Gastroesophageal sphincter (tissue), 4 donors: ENCODE data around the gene IL1RAPL1. TPM values are rescaled to one million over a fixed set of nuclear protein-coding genes. Genes with fewer than 3 reads are reported as not detected.

Experiments used
- ATAC-seq: fragments of 150-250 bp; one replicate; pipeline ENCODE4 v1.9.1; 2016; ENCODE audit warnings: mild to moderate bottlenecking, moderate library complexity
- H3K27ac ChIP-seq, 4 donors: fragments of 200-600 bp; sonication (generic) in 3 of 4; 1 replicate in 3 of 4; 2 replicates in 1 of 4; pipeline ENCODE4 v1.5.1; 2016 to 2019
- H3K27me3 ChIP-seq: fragments of 200-600 bp; sonication (generic); one replicate; pipeline ENCODE4 v1.5.1; 2019
- H3K36me3 ChIP-seq, 2 donors: fragments of 200-600 bp; sonication (generic); one replicate each; pipeline ENCODE4 v1.5.1; 2019; ENCODE audit warnings: control low read depth in 1 of 2
- H3K4me1 ChIP-seq, 3 donors: fragments of 200-600 bp; sonication (generic); 1 replicate in 2 of 3; 2 replicates in 1 of 3; pipeline ENCODE4 v1.5.1; 2016 to 2019; ENCODE audit warnings: control low read depth in 2 of 3
- H3K4me3 ChIP-seq, 2 donors: fragments of 200-600 bp; sonication (generic); one replicate each; pipeline ENCODE4 v1.5.1; 2019; ENCODE audit warnings: mild to moderate bottlenecking in 1 of 2, moderate library complexity in 1 of 2
- H3K9me3 ChIP-seq, 3 donors: fragments of 200-600 bp; sonication (generic); one replicate each; pipeline ENCODE4 v1.5.1; 2017 to 2019; ENCODE audit warnings: control low read depth in 2 of 3
- CTCF ChIP-seq, 4 experiments: fragments of 200-600 bp in 2 of 4; fragments of 450-650 bp in 2 of 4; sonication (generic) in 1 of 4; IDR thresholded peaks; one replicate each; pipeline ENCODE4 v1.5.1; 2017 to 2019; ENCODE audit warnings: antibody characterized with exemption in 4 of 4, mild to moderate bottlenecking in 2 of 4, moderate library complexity in 2 of 4
- EP300 ChIP-seq: sonication (generic); formaldehyde crosslinking; IDR thresholded peaks from one replicate; pipeline ENCODE4 v1.6.1; 2017; ENCODE audit warnings: antibody characterized with exemption, mild to moderate bottlenecking
- POLR2A ChIP-seq, 2 donors: fragments of 450-650 bp; IDR thresholded peaks; one replicate each; pipeline ENCODE4 v1.6.1; 2017; ENCODE audit warnings: antibody characterized with exemption in 2 of 2, mild to moderate bottlenecking in 2 of 2, moderate library complexity in 1 of 2
- POLR2AphosphoS5 ChIP-seq: sonication (generic); formaldehyde crosslinking; IDR thresholded peaks from one replicate; pipeline ENCODE4 v1.6.1; 2017; ENCODE audit warnings: antibody characterized with exemption
- WGBS, 2 donors: methylation state at CpG; one replicate each; pipeline ENCODE4 v1.1.5; 2018; ENCODE audit warnings: low coverage in 1 of 2; 5-methylcytosine and 5-hydroxymethylcytosine counted together
- total RNA-seq, 4 donors: library from RNA; depleted of rRNA; stranded (reverse); fragments of >200 nt; gene quantifications; one replicate each; pipeline ENCODE4 v1.1.0, GENCODE V29; 2016

Gene IL1RAPL1
- total RNA-seq, 4 donors from 2014 or later = 0.27 to 1.6 (median 0.44) TPM

GRCh38 chrX:29787656-29788055 is 1200.4 kb downstream of the IL1RAPL1 start:
- no peaks in the 10 kb centered on the region for H3K4me1 ChIP-seq
- TF ChIP-seq POLR2AphosphoS5 (no peak), CTCF (IDR thresholded peaks at IDR 0.05) (no peak), EP300 (no peak), POLR2A (IDR thresholded peaks at IDR 0.05) (no peak)
- ATAC-seq = no peak
- H3K9me3 ChIP-seq = no peaks in the 10 kb centered on the region
- 70 to 90% methylated on average over 2 of the region's 2 CpGs for WGBS, 2 donors
- H3K27me3 ChIP-seq = no peaks in the 10 kb centered on the region
- H3K36me3 ChIP-seq = no peaks in the 10 kb centered on the region
- no peak overlapping the region for H3K27ac ChIP-seq
- H3K4me3 ChIP-seq = no peak overlapping the region

GRCh38 chrX:29788991-29789699 is 1201.9 kb downstream of the IL1RAPL1 start:
- Histone ChIP-seq H3K9me3 (no peaks in the 10 kb centered on the region), H3K4me1 (no peaks in the 10 kb centered on the region), H3K27me3 (no peaks in the 10 kb centered on the region), H3K27ac (no peak overlapping the region), H3K36me3 (no peaks in the 10 kb centered on the region), H3K4me3 (no peak overlapping the region)
- WGBS, 2 donors = 77 to 78% methylated on average over 4 of the region's 4 CpGs
- TF ChIP-seq POLR2AphosphoS5 (no peak), CTCF (IDR thresholded peaks at IDR 0.05) (no peak), EP300 (no peak), POLR2A (IDR thresholded peaks at IDR 0.05) (no peak)
- ATAC-seq = no peak

DNA sequence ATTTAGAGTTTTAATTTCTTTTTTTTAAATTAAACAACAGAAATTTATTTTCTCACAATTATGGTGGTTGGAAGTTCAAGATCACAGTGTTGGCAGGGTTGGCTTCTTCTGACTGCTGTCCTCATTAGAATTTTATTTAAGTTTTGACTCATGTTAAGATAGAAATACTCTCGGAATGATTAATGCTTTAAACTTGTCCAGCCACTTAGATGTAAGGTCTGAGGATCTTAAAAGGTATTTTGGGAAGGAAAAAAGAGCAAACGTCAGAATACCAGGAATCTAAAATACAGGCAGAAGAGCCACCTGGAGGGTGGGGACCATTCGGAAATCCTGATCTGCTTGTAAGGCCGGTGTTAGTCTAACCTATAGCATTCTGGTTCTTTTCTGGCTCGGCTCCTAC is 1205.1 kb downstream of the IL1RAPL1 start:
- H3K4me1 ChIP-seq = no peaks in the 10 kb centered on the region
- no peak overlapping the region for H3K4me3 ChIP-seq
- no peaks in the 10 kb centered on the region for H3K9me3 ChIP-seq
- ATAC-seq = no peak
- 80 to 88% methylated on average over 3 to 5 of the region's 5 CpGs for WGBS, 2 donors
- no peaks in the 10 kb centered on the region for H3K27me3 ChIP-seq
- H3K36me3 ChIP-seq = no peaks in the 10 kb centered on the region
- H3K27ac ChIP-seq = no peak overlapping the region
- TF ChIP-seq EP300 = no peak
- no peak for TF ChIP-seq POLR2AphosphoS5
- TF ChIP-seq POLR2A (IDR thresholded peaks at IDR 0.05) = no peak
- no peak for TF ChIP-seq CTCF (IDR thresholded peaks at IDR 0.05)

DNA sequence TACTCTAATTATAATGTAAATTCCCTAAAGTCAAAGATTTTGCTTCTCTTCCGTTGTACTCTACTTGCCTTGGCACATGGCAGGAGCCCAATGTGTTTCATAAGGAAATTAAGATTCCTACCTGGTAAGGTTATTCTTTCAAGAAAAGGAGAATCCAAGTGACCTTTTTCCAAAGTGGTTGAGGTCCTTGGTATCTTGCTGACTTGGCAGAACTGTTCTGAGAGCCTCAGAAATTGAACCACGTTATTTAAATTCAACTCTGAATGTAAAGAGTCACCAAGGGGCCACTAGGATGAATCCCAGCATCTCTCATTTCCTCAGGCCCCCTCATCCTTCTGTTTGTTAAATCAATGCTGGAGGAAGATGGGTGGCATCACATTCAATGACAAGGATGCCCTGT is 1209.9 kb downstream of the IL1RAPL1 start:
- no peak for ATAC-seq

More for the DNA sequence above, 1209.9 kb downstream of the IL1RAPL1 start:
- no peak overlapping the region for H3K27ac ChIP-seq
- WGBS, 2 donors = 48 to 100% methylated on average over 2 of the region's 2 CpGs
- no peaks in the 10 kb centered on the region for H3K9me3 ChIP-seq
- TF ChIP-seq EP300 = no peak
- no peak for TF ChIP-seq CTCF (IDR thresholded peaks at IDR 0.05)
- no peak for TF ChIP-seq POLR2AphosphoS5
- TF ChIP-seq POLR2A (IDR thresholded peaks at IDR 0.05) = no peak
- no peaks in the 10 kb centered on the region for H3K4me1 ChIP-seq
- H3K36me3 ChIP-seq = no peaks in the 10 kb centered on the region
- H3K27me3 ChIP-seq = no peaks in the 10 kb centered on the region
- no peak overlapping the region for H3K4me3 ChIP-seq
